Gastroesophageal sphincter (tissue), 3 donors: ENCODE measurements around the gene KLRB1.
"Not testable (repeated sequence)": the region's sequence is repeated elsewhere in the genome, so short reads cannot be mapped to it uniquely, and the experiment has no call there.

Experiments
- POLR2A ChIP-seq, 2 donors: fragments of 450-650 bp; IDR thresholded peaks; one replicate each; pipeline ENCODE4 v1.6.1; 2017; ENCODE audit warnings: antibody characterized with exemption in 2 of 2, mild to moderate bottlenecking in 2 of 2, moderate library complexity in 1 of 2
- TF ChIP-seq, protein P1 (sequence below), 4 experiments: fragments of 200-600 bp in 2 of 4; fragments of 450-650 bp in 2 of 4; sonication (generic) in 1 of 4; IDR thresholded peaks; one replicate each; pipeline ENCODE4 v1.5.1; 2017 to 2019; ENCODE audit warnings: antibody characterized with exemption in 4 of 4, mild to moderate bottlenecking in 2 of 4, moderate library complexity in 2 of 4

DNA sequence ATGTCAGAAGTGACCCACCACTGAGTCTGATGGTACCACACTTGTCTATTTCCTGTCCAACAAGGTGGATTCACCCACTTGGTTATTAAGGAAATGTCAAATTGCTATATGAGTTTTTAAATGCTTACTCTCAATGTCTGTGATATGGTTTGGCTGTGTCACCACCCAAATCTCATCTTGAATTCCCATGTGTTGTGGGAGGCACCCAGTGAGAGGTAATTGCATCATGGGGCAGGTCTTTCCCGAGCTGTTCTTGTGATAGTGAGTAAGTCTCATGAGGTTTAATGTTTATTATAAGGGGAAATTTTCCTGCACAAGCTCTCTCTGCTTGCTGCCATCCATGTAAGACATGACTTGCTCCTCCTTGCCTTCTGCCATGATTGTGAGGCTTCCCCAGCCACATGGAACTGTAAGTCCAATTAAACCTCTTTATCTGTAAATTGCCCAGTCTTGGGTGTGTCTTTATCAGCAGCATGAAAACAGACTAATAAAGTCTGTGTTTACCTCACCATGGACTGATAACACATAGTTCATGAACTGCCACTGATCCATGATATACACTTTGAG lies 37.4 kb upstream of the KLRB1 start:
- TF ChIP-seq, protein P1, sequence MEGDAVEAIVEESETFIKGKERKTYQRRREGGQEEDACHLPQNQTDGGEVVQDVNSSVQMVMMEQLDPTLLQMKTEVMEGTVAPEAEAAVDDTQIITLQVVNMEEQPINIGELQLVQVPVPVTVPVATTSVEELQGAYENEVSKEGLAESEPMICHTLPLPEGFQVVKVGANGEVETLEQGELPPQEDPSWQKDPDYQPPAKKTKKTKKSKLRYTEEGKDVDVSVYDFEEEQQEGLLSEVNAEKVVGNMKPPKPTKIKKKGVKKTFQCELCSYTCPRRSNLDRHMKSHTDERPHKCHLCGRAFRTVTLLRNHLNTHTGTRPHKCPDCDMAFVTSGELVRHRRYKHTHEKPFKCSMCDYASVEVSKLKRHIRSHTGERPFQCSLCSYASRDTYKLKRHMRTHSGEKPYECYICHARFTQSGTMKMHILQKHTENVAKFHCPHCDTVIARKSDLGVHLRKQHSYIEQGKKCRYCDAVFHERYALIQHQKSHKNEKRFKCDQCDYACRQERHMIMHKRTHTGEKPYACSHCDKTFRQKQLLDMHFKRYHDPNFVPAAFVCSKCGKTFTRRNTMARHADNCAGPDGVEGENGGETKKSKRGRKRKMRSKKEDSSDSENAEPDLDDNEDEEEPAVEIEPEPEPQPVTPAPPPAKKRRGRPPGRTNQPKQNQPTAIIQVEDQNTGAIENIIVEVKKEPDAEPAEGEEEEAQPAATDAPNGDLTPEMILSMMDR (IDR thresholded peaks at IDR 0.05), result not testable (repeated sequence)
- not testable (repeated sequence) for TF ChIP-seq POLR2A (IDR thresholded peaks at IDR 0.05)
